HCT116 (cell line): ENCODE results near the gene CLCF1. TPM values are rescaled to one million over a fixed set of nuclear protein-coding genes. Genes with fewer than 3 reads are reported as not detected.

ENCODE experiments used
- ATAC-seq: fragments of 200-7000 bp; cut with Tn5 transposase; 2 replicates; pipeline ENCODE4 v1.9.1; 2020; ENCODE audit warnings: mild to moderate bottlenecking, moderate library complexity
- BruUV-seq: library from RNA; stranded (reverse); fragments of 400-500 nt; replicated peaks from 2 replicates; lab custom pipeline; 2021; lab: Mats Ljungman, UMichigan
- CTCF ChIA-PET: fragments of 300-600 bp; sonication (Branson Sonifier 250); formaldehyde crosslinking; loops from one replicate; lab custom pipeline; 2021; ENCODE audit warnings: antibody characterized with exemption; lab: Charles Lee
- POLR2A ChIA-PET: fragments of 300-600, 350-600 bp; sonication (Branson Sonifier 250); formaldehyde crosslinking; loops from one replicate; lab custom pipeline; 2021; ENCODE audit warnings: antibody characterized with exemption; lab: Charles Lee
- RAD21 ChIA-PET, 2 experiments: fragments of 300-600 bp; sonication (Branson Sonifier 250); formaldehyde crosslinking; loops; one replicate each; lab custom pipeline; 2023; ENCODE audit warnings: low total read pairs in 2 of 2; ENCODE audit not compliant: uncharacterized antibody in 2 of 2, unreplicated experiment in 2 of 2, low non-redundant PET in 1 of 2; lab: Charles Lee
- DNase-seq: peaks from one replicate; pipeline ENCODE4 v3.0.0-alpha.2; 2010; ENCODE audit warnings: low read depth, low spot score
- H2AFZ ChIP-seq: fragments of 200-600 bp; shearing (Covaris generic), sonication (generic); 2 replicates; pipeline ENCODE4 v1.6.1; 2017; ENCODE audit warnings: low read depth, mixed run types, mixed read lengths, antibody characterized with exemption, low read length; ENCODE audit not compliant: poor library complexity, severe bottlenecking
- H3K27ac ChIP-seq: 2 replicates; pipeline ENCODE4 v1.5.1; 2012; ENCODE audit warnings: low read depth, low read length
- H3K27me3 ChIP-seq: fragments of 200-600 bp; sonication (generic); 2 replicates; pipeline ENCODE4 v1.6.1; 2016; ENCODE audit warnings: mixed run types, low read length, mixed read lengths; ENCODE audit not compliant: insufficient read depth
- H3K36me3 ChIP-seq, 2 experiments: fragments of 200-500 bp in 1 of 2; fragments of 200-600 bp in 1 of 2; sonication (Bioruptor generic) in 1 of 2; sonication (generic) in 1 of 2; 2 replicates each; pipeline versions ENCODE4 v1.5.1 to v1.6.1; 2014 to 2016; ENCODE audit warnings: low read length in 2 of 2, inconsistent platforms in 1 of 2, mixed read lengths in 1 of 2, mixed run types in 1 of 2; ENCODE audit not compliant: insufficient read depth in 2 of 2, control insufficient read depth in 1 of 2
- H3K4me1 ChIP-seq, 2 experiments: fragments of 200-600 bp in 1 of 2; sonication (generic) in 1 of 2; 2 replicates each; pipeline versions ENCODE4 v1.5.1 to v1.6.1; 2012 to 2017; ENCODE audit warnings: low read length in 2 of 2, inconsistent platforms in 1 of 2, mild to moderate bottlenecking in 1 of 2, mixed read lengths in 1 of 2, mixed run types in 1 of 2, moderate library complexity in 1 of 2; ENCODE audit not compliant: insufficient read depth in 2 of 2, control insufficient read depth in 1 of 2
- H3K4me2 ChIP-seq: fragments of 200-600 bp; sonication (generic); 2 replicates; pipeline ENCODE4 v1.6.1; 2017; ENCODE audit warnings: mixed run types, low read length, mixed read lengths
- H3K4me3 ChIP-seq, 2 experiments: fragments of 200-600 bp in 1 of 2; sonication (generic) in 1 of 2; replicated peaks in 1 of 2; 2 replicates each; pipeline ENCODE4 v1.5.1; 2011 to 2016; ENCODE audit warnings: low read length in 2 of 2, control low read depth in 1 of 2, low read depth in 1 of 2, mild to moderate bottlenecking in 1 of 2, mixed read lengths in 1 of 2, mixed run types in 1 of 2
- H3K79me2 ChIP-seq: fragments of 200-600 bp; sonication (generic); 2 replicates; pipeline ENCODE4 v1.6.1; 2017; ENCODE audit warnings: mild to moderate bottlenecking, mixed run types, low read length, moderate library complexity, mixed read lengths; ENCODE audit not compliant: insufficient read depth
- H3K9ac ChIP-seq: fragments of 200-600 bp; sonication (generic); 2 replicates; pipeline ENCODE4 v1.6.1; 2016; ENCODE audit warnings: low read length, mixed read lengths
- H3K9me2 ChIP-seq: fragments of 200-600 bp; sonication (generic), shearing (Covaris generic); 2 replicates; pipeline ENCODE4 v1.6.1; 2017; ENCODE audit warnings: mixed run types, mild to moderate bottlenecking, moderate library complexity; ENCODE audit not compliant: insufficient read depth
- H3K9me3 ChIP-seq, 2 experiments: fragments of 200-500 bp in 1 of 2; fragments of 200-600 bp in 1 of 2; sonication (Bioruptor generic) in 1 of 2; sonication (generic) in 1 of 2; 2 replicates each; pipeline ENCODE4 v1.6.1; 2014 to 2017; ENCODE audit warnings: low read length in 2 of 2, mixed read lengths in 2 of 2, inconsistent platforms in 1 of 2, low read depth in 1 of 2, mild to moderate bottlenecking in 1 of 2, mixed run types in 1 of 2, moderate library complexity in 1 of 2; ENCODE audit not compliant: control insufficient read depth in 1 of 2, insufficient read depth in 1 of 2
- H4K20me1 ChIP-seq: fragments of 200-600 bp; sonication (generic), shearing (Covaris generic); 2 replicates; pipeline ENCODE4 v1.6.1; 2017; ENCODE audit warnings: mixed run types, mild to moderate bottlenecking, moderate library complexity; ENCODE audit not compliant: insufficient read depth
- ATF3 ChIP-seq: IDR thresholded peaks from 2 replicates; pipeline ENCODE4 v1.6.1; 2012
- CBX3 ChIP-seq: IDR thresholded peaks from 2 replicates; pipeline ENCODE4 v1.6.1; 2012; ENCODE audit warnings: low read depth
- EGR1 ChIP-seq: IDR thresholded peaks from 2 replicates; pipeline ENCODE4 v1.6.1; 2012; ENCODE audit warnings: low read depth
- EZH2 ChIP-seq: fragments of 200-600 bp; sonication (generic); IDR thresholded peaks from 2 replicates; pipeline ENCODE4 v1.6.1; 2017; ENCODE audit warnings: antibody characterized with exemption, mixed run types
- MAX ChIP-seq: IDR thresholded peaks from 2 replicates; pipeline ENCODE4 v1.6.1; 2012
- RAD21 ChIP-seq: IDR thresholded peaks from 2 replicates; pipeline ENCODE4 v1.6.1; 2012; ENCODE audit warnings: low read depth, mild to moderate bottlenecking
- SP1 ChIP-seq: IDR thresholded peaks from 2 replicates; pipeline ENCODE4 v1.6.1; 2012; ENCODE audit warnings: low read depth
- SRF ChIP-seq: IDR thresholded peaks from 2 replicates; pipeline ENCODE4 v1.6.1; 2012; ENCODE audit warnings: low read depth
- TCF7L2 ChIP-seq: IDR thresholded peaks from 2 replicates; pipeline ENCODE4 v1.7.0; 2011; ENCODE audit warnings: borderline replicate concordance, inconsistent platforms; ENCODE audit not compliant: insufficient read depth, insufficient read length; ENCODE audit errors: extremely low read depth
- ZBTB33 ChIP-seq: IDR thresholded peaks from 2 replicates; pipeline ENCODE4 v1.6.1; 2011; ENCODE audit warnings: mild to moderate bottlenecking, low read length, moderate library complexity; ENCODE audit not compliant: insufficient replicate concordance; ENCODE audit errors: extremely low read depth
- intact Hi-C: fragments of 100-400 bp; cut with micrococcal nuclease; formaldehyde crosslinking; loops from 2 replicates; pipeline ENCODE4 v1.10.0; 2022
- total RNA-seq: library from RNA; stranded (reverse); gene quantifications from one replicate; pipeline ENCODE4 v1.2.1, GENCODE V29; 2021; ENCODE audit not compliant: unreplicated experiment

Gene CLCF1
- total RNA-seq, 1 experiment from 2014 or later, result 12.2 TPM

GRCh38 chr11:67355794-67356386 lies 17.5 kb downstream of the CLCF1 start:
- Histone ChIP-seq H3K9me3 (no peaks in the 10 kb centered on the region), H3K27me3 (no peaks in the 10 kb centered on the region), H4K20me1 (no peaks in the 10 kb centered on the region), H2AFZ (no peak overlapping the region), H3K79me2 (peaks cover 10% of the 10 kb centered on the region; the same call in 1 of the 2 replicates)
- TF ChIP-seq CBX3, result no peak
- TF ChIP-seq ZBTB33, result no peak
- no peak for TF ChIP-seq RAD21
- no peak for TF ChIP-seq ATF3
- TF ChIP-seq TCF7L2, result no peak
- no peak for TF ChIP-seq SP1
- TF ChIP-seq EZH2, result no peak
- TF ChIP-seq EGR1, result no peak
- no peak for TF ChIP-seq SRF
- no peak for TF ChIP-seq MAX
- TF ChIP-seq, all 23 proteins: peak for 0
- ChIA-PET CTCF (interaction anchor here (2.2 to 16.6 kb wide), 3 partner anchors 10 to 46 kb away, joined by 7 to 456 read pairs (median 23); partner anchors contain the start of genes CLCF1 and PPP1CA), POLR2A (interaction anchor here (2.0 to 8.1 kb wide), 2 partner anchors 20 to 29 kb away, joined by 6 to 210 read pairs; partner anchors contain the start of gene CLCF1), RAD21 (interaction anchor here (0.6 to 6.0 kb wide), 6 partner anchors 18 to 41 kb away, joined by 3 to 76 read pairs (median 6); no protein-coding TSS in a partner anchor)
- Histone ChIP-seq H3K27ac (peak overlapping the region; percentile 95), H3K36me3 (no peaks in the 10 kb centered on the region), H3K9ac (peak overlapping the region; percentile 84), H3K4me1 (peaks cover 55 to 76% of the 10 kb centered on the region in 2 experiments), H3K4me2 (peak overlapping the region; percentile 93), H3K9me2 (no peaks in the 10 kb centered on the region), H3K4me3 (peak overlapping the region; percentile 35 to 86)
- DNase-seq (no peak), ATAC-seq (no peak)
- BruUV-seq, result no TSS peak
- intact Hi-C loops, result no loop called here
